Measurements from ENCODE around the gene PHYH. TPM values are rescaled to one million over a fixed set of nuclear protein-coding genes. Genes with fewer than 3 reads are reported as not detected.

Gene PHYH
- total RNA-seq, 1 donor from 2014 or later = 5.7 TPM

Other genes with a start within 250 kb of the PHYH start
- 29.6 TPM for gene OPTN, start 199.9 kb downstream of the PHYH start, total RNA-seq
- 5.9 TPM for gene MCM10, start 138.5 kb downstream of the PHYH start, total RNA-seq
- gene UCMA, start 65.7 kb downstream of the PHYH start, total RNA-seq = not detected
- gene SEPHS1, start 48.2 kb upstream of the PHYH start, total RNA-seq = 31.4 TPM
- 0.56 TPM for gene BEND7, start 228.9 kb upstream of the PHYH start, total RNA-seq

Measured in esophagus mucosa (tissue), 1 donor.